Osteoblast (primary cell): ENCODE results near the gene TMEM178B. TPM values are rescaled to one million over a fixed set of nuclear protein-coding genes. Genes with fewer than 3 reads are reported as not detected.

ENCODE experiments used
- DNase-seq: peaks from one replicate; pipeline ENCODE4 v3.0.0; 2011; ENCODE audit warnings: low spot score, mixed read lengths; ENCODE audit not compliant: insufficient read length; ENCODE audit errors: missing footprints
- H2AFZ ChIP-seq: 2 replicates; pipeline ENCODE4 v1.6.0; 2011; ENCODE audit warnings: mild to moderate bottlenecking, low read length
- H3K27ac ChIP-seq: 2 replicates; pipeline ENCODE4 v1.5.1; 2011; ENCODE audit warnings: mild to moderate bottlenecking, low read depth, low read length, moderate library complexity
- H3K27me3 ChIP-seq: 2 replicates; pipeline ENCODE4 v1.6.0; 2012; ENCODE audit warnings: mild to moderate bottlenecking, control low read depth, inconsistent platforms, low read length, moderate library complexity; ENCODE audit not compliant: insufficient read depth
- H3K36me3 ChIP-seq: 2 replicates; pipeline ENCODE4 v1.5.1; 2011; ENCODE audit warnings: mild to moderate bottlenecking, low read length, control low read depth, moderate library complexity; ENCODE audit not compliant: insufficient read depth
- H3K4me1 ChIP-seq: 2 replicates; pipeline ENCODE4 v1.5.1; 2011; ENCODE audit warnings: mild to moderate bottlenecking, low read length, control low read depth, moderate library complexity; ENCODE audit not compliant: insufficient read depth
- H3K4me2 ChIP-seq: 2 replicates; pipeline ENCODE4 v1.6.0; 2011; ENCODE audit warnings: mild to moderate bottlenecking, low read length; ENCODE audit not compliant: insufficient read depth
- H3K4me3 ChIP-seq: fragments of 200-600 bp; sonication (generic); 3 replicates; pipeline ENCODE4 v1.5.1; 2012; ENCODE audit warnings: mild to moderate bottlenecking, low read length, inconsistent platforms; ENCODE audit not compliant: insufficient read depth
- H3K79me2 ChIP-seq: 2 replicates; pipeline ENCODE4 v1.6.0; 2012; ENCODE audit warnings: mild to moderate bottlenecking, low read length, control low read depth, inconsistent platforms; ENCODE audit not compliant: insufficient read depth
- H3K9me3 ChIP-seq: 2 replicates; pipeline ENCODE4 v1.5.1; 2011; ENCODE audit warnings: low read depth, low read length, control low read depth
- H4K20me1 ChIP-seq: 2 replicates; pipeline ENCODE4 v1.6.0; 2012; ENCODE audit warnings: mild to moderate bottlenecking, low read length, control low read depth; ENCODE audit not compliant: insufficient read depth
- total RNA-seq: library from RNA; depleted of rRNA; stranded (reverse); fragments of >200 nt; gene quantifications from 2 replicates; pipeline ENCODE4 v1.2.3, GENCODE V29; 2012
- TF ChIP-seq, protein P1 (sequence below): IDR thresholded peaks from 2 replicates; pipeline ENCODE4 v1.5.1; 2011; ENCODE audit warnings: mild to moderate bottlenecking, low read depth, low read length, moderate library complexity; ENCODE audit errors: extremely low read depth

Gene TMEM178B
- total RNA-seq, 1 donor = 1.1 TPM

DNA sequence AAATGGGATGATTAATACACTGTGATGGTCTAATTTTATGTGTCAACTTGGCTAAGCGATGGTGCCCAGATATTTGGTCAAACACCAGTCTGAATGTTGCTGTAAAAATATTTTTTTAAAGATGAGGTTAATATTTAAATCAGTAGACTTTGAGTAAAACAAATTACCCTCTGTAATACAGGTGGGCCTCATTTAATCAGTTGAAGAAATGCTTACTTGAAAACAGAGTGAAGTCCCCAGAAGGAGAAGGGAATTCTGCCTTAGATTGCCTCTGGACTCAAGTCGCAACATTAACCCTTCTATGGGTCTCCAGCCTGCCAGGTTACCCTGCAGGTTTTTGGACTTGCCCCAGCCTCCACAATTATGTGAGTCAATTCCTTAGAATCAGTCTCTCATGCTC lies 427.6 kb downstream of the TMEM178B start:
- H3K27me3 ChIP-seq = no peaks in the 10 kb centered on the region
- TF ChIP-seq, protein P1, sequence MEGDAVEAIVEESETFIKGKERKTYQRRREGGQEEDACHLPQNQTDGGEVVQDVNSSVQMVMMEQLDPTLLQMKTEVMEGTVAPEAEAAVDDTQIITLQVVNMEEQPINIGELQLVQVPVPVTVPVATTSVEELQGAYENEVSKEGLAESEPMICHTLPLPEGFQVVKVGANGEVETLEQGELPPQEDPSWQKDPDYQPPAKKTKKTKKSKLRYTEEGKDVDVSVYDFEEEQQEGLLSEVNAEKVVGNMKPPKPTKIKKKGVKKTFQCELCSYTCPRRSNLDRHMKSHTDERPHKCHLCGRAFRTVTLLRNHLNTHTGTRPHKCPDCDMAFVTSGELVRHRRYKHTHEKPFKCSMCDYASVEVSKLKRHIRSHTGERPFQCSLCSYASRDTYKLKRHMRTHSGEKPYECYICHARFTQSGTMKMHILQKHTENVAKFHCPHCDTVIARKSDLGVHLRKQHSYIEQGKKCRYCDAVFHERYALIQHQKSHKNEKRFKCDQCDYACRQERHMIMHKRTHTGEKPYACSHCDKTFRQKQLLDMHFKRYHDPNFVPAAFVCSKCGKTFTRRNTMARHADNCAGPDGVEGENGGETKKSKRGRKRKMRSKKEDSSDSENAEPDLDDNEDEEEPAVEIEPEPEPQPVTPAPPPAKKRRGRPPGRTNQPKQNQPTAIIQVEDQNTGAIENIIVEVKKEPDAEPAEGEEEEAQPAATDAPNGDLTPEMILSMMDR = no peak
- H3K4me3 ChIP-seq = no peak overlapping the region
- no peaks in the 10 kb centered on the region for H3K36me3 ChIP-seq
- no peaks in the 10 kb centered on the region for H3K4me1 ChIP-seq
- H2AFZ ChIP-seq = no peak overlapping the region
- H3K4me2 ChIP-seq = no peak overlapping the region
- no peaks in the 10 kb centered on the region for H4K20me1 ChIP-seq
- no peak for DNase-seq
- no peaks in the 10 kb centered on the region for H3K9me3 ChIP-seq
- H3K27ac ChIP-seq = no peak overlapping the region
- H3K79me2 ChIP-seq = no peaks in the 10 kb centered on the region

DNA sequence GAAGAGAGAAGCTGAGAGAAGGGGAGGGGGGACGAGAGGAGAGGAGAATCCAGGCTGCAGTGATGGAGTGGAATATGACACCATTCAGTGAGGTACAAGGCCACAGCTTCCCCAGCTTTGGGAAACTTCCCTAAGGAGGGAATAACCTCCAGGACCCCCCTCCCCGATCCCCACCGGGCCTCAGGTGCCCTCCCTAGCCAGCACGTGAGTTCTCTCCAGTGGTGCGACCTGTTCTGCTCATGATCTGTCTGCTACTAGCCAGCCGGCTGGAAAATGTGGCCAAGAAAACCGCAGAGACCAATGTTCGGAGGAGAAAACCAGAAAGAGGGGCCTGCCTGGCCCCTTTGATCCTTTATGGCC lies 437.4 kb downstream of the TMEM178B start:
- H2AFZ ChIP-seq = no peak overlapping the region

DNA sequence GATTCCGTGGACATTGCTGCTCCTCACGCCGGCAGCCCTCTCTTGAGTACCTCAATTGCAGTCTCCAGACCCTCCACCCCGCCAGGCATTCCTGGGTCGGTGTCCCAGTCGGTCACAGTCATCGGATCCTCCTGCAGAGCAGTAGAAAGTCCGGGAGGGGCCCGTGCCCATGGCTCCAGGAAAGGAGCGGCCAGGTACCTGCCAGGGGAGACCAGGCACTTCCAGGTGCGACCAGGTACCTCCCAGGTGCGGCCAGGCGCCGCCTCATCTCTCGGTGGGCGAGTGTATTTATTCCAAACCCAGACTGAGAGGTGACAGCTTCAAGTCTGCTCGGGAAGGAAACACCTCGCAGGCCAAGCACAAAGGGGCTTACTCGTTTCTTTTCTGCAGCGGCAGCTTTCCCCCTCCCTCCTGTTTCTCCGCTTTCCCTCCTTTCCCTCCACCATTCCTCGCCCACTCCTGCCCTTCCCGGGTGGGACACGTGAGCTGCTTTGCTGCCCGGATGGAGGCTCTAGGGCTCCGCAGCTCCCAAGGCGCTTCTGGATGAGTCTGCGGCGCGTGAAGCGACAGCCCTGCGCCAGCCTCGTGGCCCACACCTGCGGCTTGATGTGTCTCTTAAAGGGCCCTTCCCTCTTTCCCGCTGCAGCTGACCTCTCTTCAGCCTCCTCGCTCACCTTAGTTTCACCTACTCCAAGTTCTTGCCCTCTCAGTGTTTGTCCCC lies 438.0 kb downstream of the TMEM178B start:
- TF ChIP-seq, protein P1 = no peak
- no peaks in the 10 kb centered on the region for H3K4me1 ChIP-seq
- H3K79me2 ChIP-seq = no peaks in the 10 kb centered on the region
- no peak overlapping the region for H2AFZ ChIP-seq
- no peaks in the 10 kb centered on the region for H4K20me1 ChIP-seq
- DNase-seq = no peak
- H3K4me2 ChIP-seq = no peak overlapping the region
- H3K27ac ChIP-seq = no peak overlapping the region
- H3K9me3 ChIP-seq = no peaks in the 10 kb centered on the region
- H3K4me3 ChIP-seq = no peak overlapping the region
- no peaks in the 10 kb centered on the region for H3K36me3 ChIP-seq
- peaks cover 17% of the 10 kb centered on the region for H3K27me3 ChIP-seq

More for the DNA sequence above, 437.4 kb downstream of the TMEM178B start:
- no peaks in the 10 kb centered on the region for H3K9me3 ChIP-seq
- H4K20me1 ChIP-seq = no peaks in the 10 kb centered on the region
- H3K4me3 ChIP-seq = no peak overlapping the region
- H3K4me2 ChIP-seq = no peak overlapping the region
- no peaks in the 10 kb centered on the region for H3K4me1 ChIP-seq
- H3K27me3 ChIP-seq = peaks cover 17% of the 10 kb centered on the region
- no peak for DNase-seq
- TF ChIP-seq, protein P1 = no peak
- H3K79me2 ChIP-seq = no peaks in the 10 kb centered on the region
- no peak overlapping the region for H3K27ac ChIP-seq
- no peaks in the 10 kb centered on the region for H3K36me3 ChIP-seq

DNA sequence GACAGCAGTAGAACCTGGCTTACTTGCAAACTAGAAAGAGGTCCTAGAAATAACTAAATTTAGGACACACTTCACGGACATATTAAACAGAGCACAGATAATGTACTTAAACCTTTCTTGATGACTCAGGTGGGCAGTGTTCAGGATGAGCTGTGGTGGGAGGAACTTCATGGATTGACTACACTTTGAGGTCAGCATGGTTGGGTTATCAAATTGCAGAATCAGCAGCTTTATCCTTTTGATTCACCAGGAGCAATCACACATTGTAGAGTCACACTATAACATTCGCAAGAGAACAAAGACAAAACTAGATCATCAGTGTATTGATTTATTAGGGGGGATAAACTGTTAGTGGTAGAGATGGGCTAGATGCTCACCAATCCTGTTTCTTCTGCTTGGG lies 438.7 kb downstream of the TMEM178B start:
- Histone ChIP-seq H3K27ac (no peak overlapping the region), H4K20me1 (no peaks in the 10 kb centered on the region), H3K79me2 (no peaks in the 10 kb centered on the region), H3K4me3 (no peak overlapping the region), H2AFZ (no peak overlapping the region), H3K4me2 (no peak overlapping the region), H3K9me3 (no peaks in the 10 kb centered on the region), H3K36me3 (no peaks in the 10 kb centered on the region), H3K4me1 (no peaks in the 10 kb centered on the region), H3K27me3 (peaks cover 17% of the 10 kb centered on the region)
- TF ChIP-seq, protein P1 = no peak
- no peak for DNase-seq
